ENCODE measurements around the gene IGFBP1. TPM values are rescaled to one million over a fixed set of nuclear protein-coding genes. Genes with fewer than 3 reads are reported as not detected.
A peak's percentile ranks its signal among the peaks of the same experiment; 100 is the strongest.

IGFBP1 gene
- total and polyA plus RNA-seq, 2 donors (not counting 1 experiment from before 2014, with no cell fraction given), result not detected

GRCh38 chr7:45917064-45917463 lies 28.8 kb downstream of the IGFBP1 start:
- no peak overlapping the region for H3K4me3 Mint-ChIP-seq
- H3K79me2 ChIP-seq (ENCODE audit: control insufficient read depth, insufficient read depth, low read length), result no peaks in the 10 kb centered on the region
- no peaks in the 10 kb centered on the region for H3K36me3 ChIP-seq (replicated peaks in 1 of 2; ENCODE audit: control extremely low read depth in 1 of 2, control insufficient read depth in 1 of 2, extremely low read depth in 1 of 2, insufficient read depth in 2 of 2, low read length in 1 of 2)
- H3K9me3 ChIP-seq (ENCODE audit: control extremely low read depth in 1 of 3, control insufficient read depth in 2 of 3, insufficient read depth in 1 of 3, low read length in 2 of 3), result no peaks in the 10 kb centered on the region
- H3K9ac ChIP-seq (ENCODE audit: low read length), result no peak overlapping the region
- H3K27ac ChIP-seq (ENCODE audit: low read length in 2 of 2), result no peak overlapping the region
- WGBS (ENCODE audit: insufficient coverage), result 80% methylated on average over 11 of the region's 14 CpGs
- H3K4me1 ChIP-seq (ENCODE audit: control insufficient read depth in 2 of 2, insufficient read depth in 2 of 2, low read length in 2 of 2), result peaks cover 10 to 13% of the 10 kb centered on the region in 2 donors
- TF ChIP-seq, protein P1, sequence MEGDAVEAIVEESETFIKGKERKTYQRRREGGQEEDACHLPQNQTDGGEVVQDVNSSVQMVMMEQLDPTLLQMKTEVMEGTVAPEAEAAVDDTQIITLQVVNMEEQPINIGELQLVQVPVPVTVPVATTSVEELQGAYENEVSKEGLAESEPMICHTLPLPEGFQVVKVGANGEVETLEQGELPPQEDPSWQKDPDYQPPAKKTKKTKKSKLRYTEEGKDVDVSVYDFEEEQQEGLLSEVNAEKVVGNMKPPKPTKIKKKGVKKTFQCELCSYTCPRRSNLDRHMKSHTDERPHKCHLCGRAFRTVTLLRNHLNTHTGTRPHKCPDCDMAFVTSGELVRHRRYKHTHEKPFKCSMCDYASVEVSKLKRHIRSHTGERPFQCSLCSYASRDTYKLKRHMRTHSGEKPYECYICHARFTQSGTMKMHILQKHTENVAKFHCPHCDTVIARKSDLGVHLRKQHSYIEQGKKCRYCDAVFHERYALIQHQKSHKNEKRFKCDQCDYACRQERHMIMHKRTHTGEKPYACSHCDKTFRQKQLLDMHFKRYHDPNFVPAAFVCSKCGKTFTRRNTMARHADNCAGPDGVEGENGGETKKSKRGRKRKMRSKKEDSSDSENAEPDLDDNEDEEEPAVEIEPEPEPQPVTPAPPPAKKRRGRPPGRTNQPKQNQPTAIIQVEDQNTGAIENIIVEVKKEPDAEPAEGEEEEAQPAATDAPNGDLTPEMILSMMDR (IDR thresholded peaks at IDR 0.05), result no peak
- no peak for TF ChIP-seq EZH2 (IDR thresholded peaks at IDR 0.05; ENCODE audit: borderline replicate concordance, insufficient read depth, low read depth, low read length, poor library complexity, severe bottlenecking)
- peaks cover 13% of the 10 kb centered on the region for H3K4me1 Mint-ChIP-seq
- no peak overlapping the region for H2AFZ ChIP-seq (ENCODE audit: insufficient read depth, low read depth, low read length, poor library complexity, severe bottlenecking)
- DNase-seq (no peak), ATAC-seq (ENCODE audit: low read depth) (no peak)
- no peaks in the 10 kb centered on the region for H3K9me3 Mint-ChIP-seq (ENCODE audit: insufficient read depth)
- H3K27me3 ChIP-seq (replicated peaks in 1 of 4; ENCODE audit: control extremely low read depth in 1 of 4, control insufficient read depth in 3 of 4, insufficient read depth in 4 of 4, low read length in 3 of 4), result peaks cover 0 to 44% (median 29%) of the 10 kb centered on the region in 4 experiments
- H3K4me2 ChIP-seq (replicated peaks; ENCODE audit: low read depth, low read length, poor library complexity, severe bottlenecking), result no peak overlapping the region
- no peaks in the 10 kb centered on the region for H4K20me1 ChIP-seq (ENCODE audit: control insufficient read depth, insufficient read depth, low read length, poor library complexity, severe bottlenecking)
- no peak overlapping the region for H3K27ac Mint-ChIP-seq
- intact Hi-C loops (cut with micrococcal nuclease), result loop anchor here (1.0 kb wide), 2 partner anchors 1172 to 1337 kb away; no protein-coding TSS in a partner anchor
- ChIA-PET POLR2A (no interaction called here), CTCF (interaction anchor here (0.8 to 4.2 kb wide), 7 partner anchors 9 to 1338 kb away, joined by 3 to 46 read pairs (median 5); no protein-coding TSS in a partner anchor)
- peaks cover 50% of the 10 kb centered on the region for H3K27me3 Mint-ChIP-seq
- H3K4me3 ChIP-seq (ENCODE audit: control extremely low read depth in 1 of 5, extremely low read depth in 1 of 5, insufficient read depth in 1 of 5, low read depth in 2 of 5, low read length in 4 of 5), result no peak overlapping the region

GRCh38 chr7:45917658-45918057 lies 29.4 kb downstream of the IGFBP1 start:
- intact Hi-C loops (cut with micrococcal nuclease), result loop anchor here (1.0 kb wide), 2 partner anchors 1172 to 1337 kb away; no protein-coding TSS in a partner anchor
- H3K9ac ChIP-seq (ENCODE audit: low read length), result no peak overlapping the region
- ATAC-seq (ENCODE audit: low read depth) (peak; percentile 61), DNase-seq (peak; percentile 75)
- CTCF ChIA-PET, result interaction anchor here (0.8 to 4.2 kb wide), 7 partner anchors 9 to 1337 kb away, joined by 3 to 46 read pairs (median 5); no protein-coding TSS in a partner anchor
- no peak overlapping the region for H3K27ac ChIP-seq (ENCODE audit: low read length in 2 of 2)
- TF ChIP-seq, protein P1 (IDR thresholded peaks at IDR 0.05), result peak; percentile 90
- TF ChIP-seq EZH2 (IDR thresholded peaks at IDR 0.05; ENCODE audit: borderline replicate concordance, insufficient read depth, low read depth, low read length, poor library complexity, severe bottlenecking), result no peak
- H2AFZ ChIP-seq (ENCODE audit: insufficient read depth, low read depth, low read length, poor library complexity, severe bottlenecking), result no peak overlapping the region
- no peak overlapping the region for H3K4me3 ChIP-seq (ENCODE audit: control extremely low read depth in 1 of 5, extremely low read depth in 1 of 5, insufficient read depth in 1 of 5, low read depth in 2 of 5, low read length in 4 of 5)
- peaks cover 17% of the 10 kb centered on the region for H3K4me1 Mint-ChIP-seq
- no peaks in the 10 kb centered on the region for H3K36me3 ChIP-seq (replicated peaks in 1 of 2; ENCODE audit: control extremely low read depth in 1 of 2, control insufficient read depth in 1 of 2, extremely low read depth in 1 of 2, insufficient read depth in 2 of 2, low read length in 1 of 2)
- H3K4me3 Mint-ChIP-seq, result no peak overlapping the region
- peaks cover 56% of the 10 kb centered on the region for H3K27me3 Mint-ChIP-seq
- H3K9me3 Mint-ChIP-seq (ENCODE audit: insufficient read depth), result no peaks in the 10 kb centered on the region
- H3K4me2 ChIP-seq (replicated peaks; ENCODE audit: low read depth, low read length, poor library complexity, severe bottlenecking), result no peak overlapping the region
- no peaks in the 10 kb centered on the region for H4K20me1 ChIP-seq (ENCODE audit: control insufficient read depth, insufficient read depth, low read length, poor library complexity, severe bottlenecking)
- H3K27ac Mint-ChIP-seq, result no peak overlapping the region
- no peaks in the 10 kb centered on the region for H3K9me3 ChIP-seq (ENCODE audit: control extremely low read depth in 1 of 3, control insufficient read depth in 2 of 3, insufficient read depth in 1 of 3, low read length in 2 of 3)
- whole genome bisulfite sequencing (ENCODE audit: insufficient coverage), result 11% methylated on average over 15 of the region's 15 CpGs
- H3K79me2 ChIP-seq (ENCODE audit: control insufficient read depth, insufficient read depth, low read length), result no peaks in the 10 kb centered on the region
- H3K27me3 ChIP-seq (replicated peaks in 1 of 4; ENCODE audit: control extremely low read depth in 1 of 4, control insufficient read depth in 3 of 4, insufficient read depth in 4 of 4, low read length in 3 of 4), result peaks cover 0 to 50% (median 35%) of the 10 kb centered on the region in 4 experiments
- H3K4me1 ChIP-seq (ENCODE audit: control insufficient read depth in 2 of 2, insufficient read depth in 2 of 2, low read length in 2 of 2), result peaks cover 16 to 17% of the 10 kb centered on the region in 2 donors
- POLR2A ChIA-PET, result no interaction called here

All from B cell (primary cell).